H9 (cell line): ENCODE results near the gene NTF3. TPM values are rescaled to one million over a fixed set of nuclear protein-coding genes. Genes with fewer than 3 reads are reported as not detected.

Experiments
- DNase-seq: peaks from one replicate; pipeline ENCODE4 v3.0.0-alpha.2; 2017
- H2AFZ ChIP-seq: one replicate; pipeline ENCODE4 v1.6.1; 2013; ENCODE audit warnings: mild to moderate bottlenecking, low read length, control low read depth, moderate library complexity
- H2AK5ac ChIP-seq: 2 replicates; pipeline ENCODE4 v1.6.1; 2013; ENCODE audit warnings: low read length, control low read depth, mixed read lengths; ENCODE audit not compliant: insufficient read length
- H2BK120ac ChIP-seq: one replicate; pipeline ENCODE4 v1.6.1; 2013; ENCODE audit warnings: low read depth, mild to moderate bottlenecking, low read length, control low read depth, inconsistent platforms; ENCODE audit not compliant: poor library complexity, severe bottlenecking
- H2BK12ac ChIP-seq: 2 replicates; pipeline ENCODE4 v1.6.1; 2013; ENCODE audit warnings: low read length, control low read depth, mixed read lengths, low read depth; ENCODE audit not compliant: insufficient read length
- H2BK15ac ChIP-seq: 2 replicates; pipeline ENCODE4 v1.6.1; 2013; ENCODE audit warnings: low read depth, low read length, control low read depth
- H2BK20ac ChIP-seq: one replicate; pipeline ENCODE4 v1.6.1; 2013; ENCODE audit warnings: low read depth, mild to moderate bottlenecking, low read length, control low read depth, inconsistent platforms; ENCODE audit not compliant: poor library complexity, severe bottlenecking
- H2BK5ac ChIP-seq: 2 replicates; pipeline ENCODE4 v1.6.1; 2013; ENCODE audit warnings: low read length, control low read depth, mixed read lengths; ENCODE audit not compliant: insufficient read length
- H3K14ac ChIP-seq: 2 replicates; pipeline ENCODE4 v1.6.1; 2013; ENCODE audit warnings: low read length, control low read depth; ENCODE audit not compliant: insufficient read depth
- H3K18ac ChIP-seq: 2 replicates; pipeline ENCODE4 v1.6.1; 2013; ENCODE audit warnings: low read depth, mild to moderate bottlenecking, mixed read lengths, low read length, control low read depth; ENCODE audit not compliant: insufficient read length
- H3K23ac ChIP-seq: 2 replicates; pipeline ENCODE4 v1.6.1; 2013; ENCODE audit warnings: low read length, control low read depth, mixed read lengths, low read depth; ENCODE audit not compliant: insufficient read length
- H3K23me2 ChIP-seq: 2 replicates; pipeline ENCODE4 v1.6.1; 2013; ENCODE audit warnings: low read depth, mild to moderate bottlenecking, mixed read lengths, low read length, control low read depth; ENCODE audit not compliant: insufficient read length, poor library complexity, severe bottlenecking
- H3K27ac ChIP-seq: 2 replicates; pipeline ENCODE4 v1.5.1; 2013; ENCODE audit warnings: low read length, control low read depth, mixed read lengths, low read depth; ENCODE audit not compliant: insufficient read length
- H3K27me3 ChIP-seq: 2 replicates; pipeline ENCODE4 v1.6.1; 2013; ENCODE audit warnings: low read length, control low read depth, inconsistent platforms; ENCODE audit not compliant: insufficient read depth
- H3K4ac ChIP-seq: 2 replicates; pipeline ENCODE4 v1.6.1; 2013; ENCODE audit warnings: low read depth, mild to moderate bottlenecking, control low read depth, inconsistent platforms, low read length, moderate library complexity
- H3K4me1 ChIP-seq: 2 replicates; pipeline ENCODE4 v1.6.1; 2013; ENCODE audit warnings: low read length, control low read depth, inconsistent platforms; ENCODE audit not compliant: insufficient read depth
- H3K4me2 ChIP-seq: 2 replicates; pipeline ENCODE4 v1.6.1; 2013; ENCODE audit warnings: low read length, control low read depth, mixed read lengths; ENCODE audit not compliant: insufficient read length, insufficient read depth
- H3K56ac ChIP-seq: 2 replicates; pipeline ENCODE4 v1.6.1; 2013; ENCODE audit warnings: low read depth, mild to moderate bottlenecking, mixed read lengths, low read length, control low read depth; ENCODE audit not compliant: insufficient read length
- H3K79me1 ChIP-seq: 2 replicates; pipeline ENCODE4 v1.6.1; 2013; ENCODE audit warnings: low read depth, mild to moderate bottlenecking, moderate library complexity, low read length, control low read depth, inconsistent platforms; ENCODE audit not compliant: insufficient read depth, poor library complexity, severe bottlenecking
- H3K79me2 ChIP-seq: 2 replicates; pipeline ENCODE4 v1.6.1; 2013; ENCODE audit warnings: low read length, control low read depth, inconsistent platforms; ENCODE audit not compliant: insufficient read depth
- H3K9ac ChIP-seq: 2 replicates; pipeline ENCODE4 v1.6.1; 2013; ENCODE audit warnings: low read length, control low read depth, mixed read lengths; ENCODE audit not compliant: insufficient read length; ENCODE audit errors: extremely low read depth
- H3K9me3 ChIP-seq: one replicate; pipeline ENCODE4 v1.6.1; 2013; ENCODE audit warnings: low read depth, low read length, inconsistent platforms; ENCODE audit not compliant: control insufficient read depth
- H3T11ph ChIP-seq: one replicate; pipeline ENCODE4 v1.6.1; 2013; ENCODE audit warnings: mild to moderate bottlenecking, low read length, control low read depth, inconsistent platforms
- H4K20me1 ChIP-seq: one replicate; pipeline ENCODE4 v1.6.1; 2013; ENCODE audit not compliant: control insufficient read depth, insufficient read length, insufficient read depth
- H4K5ac ChIP-seq: 2 replicates; pipeline ENCODE4 v1.6.1; 2013; ENCODE audit warnings: low read depth, mild to moderate bottlenecking, mixed read lengths, low read length, control low read depth; ENCODE audit not compliant: insufficient read length
- H4K8ac ChIP-seq: replicated peaks from 2 replicates; pipeline ENCODE4 v1.6.1; 2013; ENCODE audit warnings: low read length, control low read depth, mixed read lengths, low read depth; ENCODE audit not compliant: insufficient read length
- H4K91ac ChIP-seq: 2 replicates; pipeline ENCODE4 v1.6.1; 2013; ENCODE audit warnings: low read depth, mild to moderate bottlenecking, moderate library complexity, mixed read lengths, low read length, control low read depth; ENCODE audit not compliant: insufficient read length
- H3K27ac Mint-ChIP-seq, 3 experiments: 2 replicates in 2 of 3; 3 replicates in 1 of 3; pipeline ENCODE4 v1.8.0; 2020 to 2021; ENCODE audit warnings: mixed read lengths in 3 of 3, mild to moderate bottlenecking in 1 of 3, moderate library complexity in 1 of 3
- H3K27me3 Mint-ChIP-seq: 2 replicates; pipeline ENCODE4 v1.8.0; 2021; ENCODE audit warnings: low read depth, mild to moderate bottlenecking, moderate library complexity, mixed read lengths
- H3K36me3 Mint-ChIP-seq, 3 experiments: 2 replicates in 2 of 3; 3 replicates in 1 of 3; pipeline ENCODE4 v1.8.0; 2020 to 2021; ENCODE audit warnings: low read depth in 3 of 3, mixed read lengths in 3 of 3; ENCODE audit not compliant: insufficient read depth in 1 of 3
- H3K4me1 Mint-ChIP-seq, 2 experiments: 2 replicates each; pipeline ENCODE4 v1.8.0; 2020; ENCODE audit warnings: mixed read lengths in 2 of 2
- H3K4me3 Mint-ChIP-seq, 2 experiments: 2 replicates in 1 of 2; 3 replicates in 1 of 2; pipeline ENCODE4 v1.8.0; 2020 to 2021; ENCODE audit warnings: mild to moderate bottlenecking in 2 of 2, mixed read lengths in 2 of 2, moderate library complexity in 1 of 2
- H3K9me3 Mint-ChIP-seq, 2 experiments: 2 replicates in 1 of 2; 3 replicates in 1 of 2; pipeline ENCODE4 v1.8.0; 2020; ENCODE audit warnings: mild to moderate bottlenecking in 2 of 2, mixed read lengths in 2 of 2, moderate library complexity in 1 of 2
- CTCF ChIP-seq: fragments of 200-600 bp; sonication (generic); conservative IDR thresholded peaks from 3 replicates; pipeline ENCODE4 v1.8.0; 2021; ENCODE audit warnings: antibody characterized with exemption, mild to moderate bottlenecking
- total RNA-seq: library from RNA; stranded (reverse); gene quantifications from 2 replicates; pipeline ENCODE4 v1.2.1, GENCODE V29; 2021

The NTF3 gene
- total RNA-seq, 1 experiment from 2014 or later = 0.48 TPM

- no peaks in the 10 kb centered on the region for H3K23me2 ChIP-seq
- H2BK120ac ChIP-seq = no peak overlapping the region
- Mint-ChIP-seq H3K27ac (no peak overlapping the region), H3K9me3 (no peaks in the 10 kb centered on the region; a peak in 1 of 5 replicates), H3K4me3 (no peak overlapping the region), H3K27me3 (peaks cover 25% of the 10 kb centered on the region), H3K36me3 (no peaks in the 10 kb centered on the region), H3K4me1 (peaks cover 16 to 18% of the 10 kb centered on the region in 2 experiments)
- TF ChIP-seq CTCF = no peak
- no peak for DNase-seq
- no peaks in the 10 kb centered on the region for H3K4me1 ChIP-seq
- H3K9ac ChIP-seq = no peak overlapping the region
- no peak overlapping the region for H3K23ac ChIP-seq
- peaks cover 16% of the 10 kb centered on the region for H3K27me3 ChIP-seq
- H3K9me3 ChIP-seq = no peaks in the 10 kb centered on the region
- no peak overlapping the region for H3K4ac ChIP-seq
- no peak overlapping the region for H4K5ac ChIP-seq
- no peaks in the 10 kb centered on the region for H3K79me1 ChIP-seq
- H3T11ph ChIP-seq = no peak overlapping the region
- H2BK12ac ChIP-seq = no peak overlapping the region
- no peak overlapping the region for H2BK15ac ChIP-seq
- no peak overlapping the region for H4K91ac ChIP-seq
- H2AFZ ChIP-seq = no peak overlapping the region
- H2BK5ac ChIP-seq = no peak overlapping the region
- H3K14ac ChIP-seq = no peak overlapping the region
- H2AK5ac ChIP-seq = no peak overlapping the region
- no peak overlapping the region for H2BK20ac ChIP-seq
- no peak overlapping the region for H3K4me2 ChIP-seq
- H4K20me1 ChIP-seq = no peaks in the 10 kb centered on the region
- no peak overlapping the region for H3K56ac ChIP-seq
- H4K8ac ChIP-seq = no peak overlapping the region
- H3K79me2 ChIP-seq = no peaks in the 10 kb centered on the region
- H3K18ac ChIP-seq = no peak overlapping the region
- H3K27ac ChIP-seq = no peak overlapping the region
These were observed 7.9 kb downstream of the NTF3 start for GRCh38 chr12:5439788-5440300.
